ENCODE results near the gene CFAP47.

DNA sequence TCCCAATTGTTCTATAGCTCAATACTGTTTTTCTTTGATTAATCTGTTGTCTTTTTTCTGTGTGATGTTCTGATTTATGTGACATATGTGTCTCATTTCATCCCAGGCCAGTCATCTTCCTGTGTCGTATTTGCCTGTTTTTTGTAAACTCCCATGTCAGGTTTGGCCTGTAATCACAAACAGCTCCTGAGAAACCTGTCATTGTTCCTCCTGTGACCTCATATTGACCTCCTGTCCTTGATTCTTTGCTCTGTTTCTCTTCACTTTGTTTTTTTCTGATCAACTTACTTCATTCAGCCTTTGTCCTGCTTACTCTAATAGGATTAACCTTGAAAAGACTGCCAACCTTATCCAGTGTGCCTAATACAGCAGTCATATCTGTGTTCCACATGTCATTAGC, 438.3 kb downstream of the CFAP47 start:
- TF ChIP-seq, protein P1, sequence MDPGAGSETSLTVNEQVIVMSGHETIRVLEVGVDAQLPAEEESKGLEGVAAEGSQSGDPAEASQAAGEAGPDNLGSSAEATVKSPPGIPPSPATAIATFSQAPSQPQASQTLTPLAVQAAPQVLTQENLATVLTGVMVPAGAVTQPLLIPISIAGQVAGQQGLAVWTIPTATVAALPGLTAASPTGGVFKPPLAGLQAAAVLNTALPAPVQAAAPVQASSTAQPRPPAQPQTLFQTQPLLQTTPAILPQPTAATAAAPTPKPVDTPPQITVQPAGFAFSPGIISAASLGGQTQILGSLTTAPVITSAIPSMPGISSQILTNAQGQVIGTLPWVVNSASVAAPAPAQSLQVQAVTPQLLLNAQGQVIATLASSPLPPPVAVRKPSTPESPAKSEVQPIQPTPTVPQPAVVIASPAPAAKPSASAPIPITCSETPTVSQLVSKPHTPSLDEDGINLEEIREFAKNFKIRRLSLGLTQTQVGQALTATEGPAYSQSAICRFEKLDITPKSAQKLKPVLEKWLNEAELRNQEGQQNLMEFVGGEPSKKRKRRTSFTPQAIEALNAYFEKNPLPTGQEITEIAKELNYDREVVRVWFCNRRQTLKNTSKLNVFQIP (CRISPR knock-in tag; IDR thresholded peaks at IDR 0.05; ENCODE audit: borderline replicate concordance, low read depth) = no peak
- TF ChIP-seq ESRRG (CRISPR knock-in tag; IDR thresholded peaks at IDR 0.05) (no peak), ZFP30 (CRISPR knock-in tag; IDR thresholded peaks at IDR 0.05) (no peak), ZNF565 (CRISPR knock-in tag; conservative IDR thresholded peaks at IDR 0.05; ENCODE audit: low read depth) (no peak), ZFP3 (CRISPR knock-in tag; IDR thresholded peaks at IDR 0.05) (no peak), ARNTL (CRISPR knock-in tag; IDR thresholded peaks at IDR 0.05; ENCODE audit: borderline replicate concordance, low read depth) (no peak), CSDC2 (CRISPR knock-in tag; IDR thresholded peaks at IDR 0.05) (no peak), OSR1 (CRISPR knock-in tag; IDR thresholded peaks at IDR 0.05) (no peak), BACH2 (CRISPR knock-in tag; IDR thresholded peaks at IDR 0.05; ENCODE audit: borderline replicate concordance) (no peak), TCF4 (CRISPR knock-in tag; IDR thresholded peaks at IDR 0.05; ENCODE audit: borderline replicate concordance) (peak; percentile 76; the same call in 1 of the 2 replicates), ZNF70 (CRISPR knock-in tag; IDR thresholded peaks at IDR 0.05) (no peak), SNAI2 (CRISPR knock-in tag; IDR thresholded peaks at IDR 0.05) (no peak)
- TF ChIP-seq, protein P2, sequence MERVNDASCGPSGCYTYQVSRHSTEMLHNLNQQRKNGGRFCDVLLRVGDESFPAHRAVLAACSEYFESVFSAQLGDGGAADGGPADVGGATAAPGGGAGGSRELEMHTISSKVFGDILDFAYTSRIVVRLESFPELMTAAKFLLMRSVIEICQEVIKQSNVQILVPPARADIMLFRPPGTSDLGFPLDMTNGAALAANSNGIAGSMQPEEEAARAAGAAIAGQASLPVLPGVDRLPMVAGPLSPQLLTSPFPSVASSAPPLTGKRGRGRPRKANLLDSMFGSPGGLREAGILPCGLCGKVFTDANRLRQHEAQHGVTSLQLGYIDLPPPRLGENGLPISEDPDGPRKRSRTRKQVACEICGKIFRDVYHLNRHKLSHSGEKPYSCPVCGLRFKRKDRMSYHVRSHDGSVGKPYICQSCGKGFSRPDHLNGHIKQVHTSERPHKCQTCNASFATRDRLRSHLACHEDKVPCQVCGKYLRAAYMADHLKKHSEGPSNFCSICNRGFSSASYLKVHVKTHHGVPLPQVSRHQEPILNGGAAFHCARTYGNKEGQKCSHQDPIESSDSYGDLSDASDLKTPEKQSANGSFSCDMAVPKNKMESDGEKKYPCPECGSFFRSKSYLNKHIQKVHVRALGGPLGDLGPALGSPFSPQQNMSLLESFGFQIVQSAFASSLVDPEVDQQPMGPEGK (CRISPR knock-in tag; IDR thresholded peaks at IDR 0.05; ENCODE audit: borderline replicate concordance) = no peak
- TF ChIP-seq, protein P3, sequence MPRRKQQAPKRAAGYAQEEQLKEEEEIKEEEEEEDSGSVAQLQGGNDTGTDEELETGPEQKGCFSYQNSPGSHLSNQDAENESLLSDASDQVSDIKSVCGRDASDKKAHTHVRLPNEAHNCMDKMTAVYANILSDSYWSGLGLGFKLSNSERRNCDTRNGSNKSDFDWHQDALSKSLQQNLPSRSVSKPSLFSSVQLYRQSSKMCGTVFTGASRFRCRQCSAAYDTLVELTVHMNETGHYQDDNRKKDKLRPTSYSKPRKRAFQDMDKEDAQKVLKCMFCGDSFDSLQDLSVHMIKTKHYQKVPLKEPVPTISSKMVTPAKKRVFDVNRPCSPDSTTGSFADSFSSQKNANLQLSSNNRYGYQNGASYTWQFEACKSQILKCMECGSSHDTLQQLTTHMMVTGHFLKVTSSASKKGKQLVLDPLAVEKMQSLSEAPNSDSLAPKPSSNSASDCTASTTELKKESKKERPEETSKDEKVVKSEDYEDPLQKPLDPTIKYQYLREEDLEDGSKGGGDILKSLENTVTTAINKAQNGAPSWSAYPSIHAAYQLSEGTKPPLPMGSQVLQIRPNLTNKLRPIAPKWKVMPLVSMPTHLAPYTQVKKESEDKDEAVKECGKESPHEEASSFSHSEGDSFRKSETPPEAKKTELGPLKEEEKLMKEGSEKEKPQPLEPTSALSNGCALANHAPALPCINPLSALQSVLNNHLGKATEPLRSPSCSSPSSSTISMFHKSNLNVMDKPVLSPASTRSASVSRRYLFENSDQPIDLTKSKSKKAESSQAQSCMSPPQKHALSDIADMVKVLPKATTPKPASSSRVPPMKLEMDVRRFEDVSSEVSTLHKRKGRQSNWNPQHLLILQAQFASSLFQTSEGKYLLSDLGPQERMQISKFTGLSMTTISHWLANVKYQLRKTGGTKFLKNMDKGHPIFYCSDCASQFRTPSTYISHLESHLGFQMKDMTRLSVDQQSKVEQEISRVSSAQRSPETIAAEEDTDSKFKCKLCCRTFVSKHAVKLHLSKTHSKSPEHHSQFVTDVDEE (CRISPR knock-in tag; IDR thresholded peaks at IDR 0.05) = peak; percentile 87

Data from SK-N-SH treated with all-trans-retinoic acid at 6 μM for 48 hours (cell line).